Tibial nerve (tissue), 4 donors: ENCODE results near the gene ATIC. TPM values are rescaled to one million over a fixed set of nuclear protein-coding genes. Genes with fewer than 3 reads are reported as not detected.
"Not testable (repeated sequence)": the region's sequence is repeated elsewhere in the genome, so short reads cannot be mapped to it uniquely, and the experiment has no call there.

ENCODE experiments used
- DNase-seq, 2 donors: peaks; one replicate each; pipeline ENCODE4 v3.0.0-alpha.2; 2019; ENCODE audit warnings: low spot score in 2 of 2
- H3K27ac ChIP-seq, 4 donors: fragments of 200-600 bp; sonication (generic) in 3 of 4; one replicate each; pipeline ENCODE4 v1.5.1; 2017 to 2019; ENCODE audit warnings: mild to moderate bottlenecking in 1 of 4
- H3K27me3 ChIP-seq, 2 donors: fragments of 200-600 bp; sonication (generic) in 1 of 2; one replicate each; pipeline versions ENCODE4 v1.5.1 to v1.6.0; 2017 to 2019
- H3K36me3 ChIP-seq, 3 donors: fragments of 200-600 bp; sonication (generic); one replicate each; pipeline ENCODE4 v1.5.1; 2018 to 2019
- H3K4me1 ChIP-seq, 4 donors: fragments of 200-600 bp; sonication (generic) in 3 of 4; one replicate each; pipeline ENCODE4 v1.5.1; 2017 to 2019
- H3K4me3 ChIP-seq, 4 donors: fragments of 200-600 bp; sonication (generic) in 3 of 4; one replicate each; pipeline ENCODE4 v1.5.1; 2017 to 2019; ENCODE audit warnings: mild to moderate bottlenecking in 1 of 4, moderate library complexity in 1 of 4
- H3K9me3 ChIP-seq, 4 donors: fragments of 200-600 bp; sonication (generic) in 3 of 4; one replicate each; pipeline ENCODE4 v1.5.1; 2017 to 2019
- CTCF ChIP-seq, 5 experiments: fragments of 200-600 bp in 3 of 5; fragments of 450-650 bp in 2 of 5; sonication (generic) in 3 of 5; IDR thresholded peaks; one replicate each; pipeline ENCODE4 v1.5.1; 2016 to 2019; ENCODE audit warnings: antibody characterized with exemption in 5 of 5, mild to moderate bottlenecking in 3 of 5, moderate library complexity in 2 of 5
- EP300 ChIP-seq, 2 donors: sonication (generic); formaldehyde crosslinking; IDR thresholded peaks; one replicate each; pipeline ENCODE4 v1.6.1; 2017; ENCODE audit warnings: antibody characterized with exemption in 2 of 2, mild to moderate bottlenecking in 1 of 2
- POLR2A ChIP-seq, 2 donors: fragments of 450-650 bp; IDR thresholded peaks; one replicate each; pipeline ENCODE4 v1.6.1; 2017; ENCODE audit warnings: antibody characterized with exemption in 2 of 2, mild to moderate bottlenecking in 2 of 2, moderate library complexity in 2 of 2
- WGBS, 2 donors: methylation state at CpG; one replicate each; pipeline ENCODE4 v1.1.5; 2018; 5-methylcytosine and 5-hydroxymethylcytosine counted together
- total RNA-seq, 4 donors: library from RNA; depleted of rRNA; stranded (reverse); fragments of >200 nt; gene quantifications; one replicate each; pipeline ENCODE4 v1.1.0, GENCODE V29; 2016

The ATIC gene
- total RNA-seq, 4 donors from 2014 or later = 31.6 to 64.5 (median 44.9) TPM

GRCh38 chr2:215357660-215358059, 45.8 kb downstream of the ATIC start:
- TF ChIP-seq EP300 (IDR thresholded peaks at IDR 0.05) (no peak), POLR2A (IDR thresholded peaks at IDR 0.05) (no peak), CTCF (IDR thresholded peaks at IDR 0.05) (no peak)
- Histone ChIP-seq H3K4me3 (no peak overlapping the region), H3K27ac (no peak overlapping the region), H3K4me1 (no peaks in the 10 kb centered on the region), H3K36me3 (peaks cover 0 to 68% (median 0%) of the 10 kb centered on the region in 3 donors), H3K9me3 (no peaks in the 10 kb centered on the region), H3K27me3 (no peaks in the 10 kb centered on the region)
- no peak for DNase-seq
- WGBS, 2 donors = 69 to 72% methylated on average over 3 of the region's 3 CpGs

DNA sequence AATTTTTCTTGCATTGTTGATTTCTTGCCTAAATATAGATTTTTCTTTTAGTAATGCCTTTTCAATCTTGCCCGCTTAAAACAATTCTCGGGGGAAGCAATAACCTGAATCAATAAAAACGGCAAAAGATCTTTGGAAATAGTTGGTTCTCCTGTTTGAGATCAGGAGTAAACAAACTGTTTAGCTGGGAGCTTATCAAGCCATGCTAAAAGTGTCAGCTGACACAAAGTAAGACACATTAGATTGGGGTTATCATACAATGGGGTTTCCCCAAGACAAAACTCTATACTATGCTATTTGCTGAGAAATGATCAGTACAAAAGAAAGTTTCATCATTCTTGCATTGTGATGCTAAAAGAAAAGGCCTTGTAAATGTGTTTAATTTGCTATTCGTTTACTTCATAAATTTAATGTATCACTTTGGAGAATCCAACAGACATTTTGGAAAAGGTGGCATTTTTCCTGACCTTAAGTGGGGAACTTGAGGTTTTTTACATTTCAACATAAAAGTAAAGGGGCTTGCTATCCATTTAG, 46.5 kb downstream of the ATIC start:
- no peak for TF ChIP-seq EP300 (IDR thresholded peaks at IDR 0.05)
- no peak for TF ChIP-seq POLR2A (IDR thresholded peaks at IDR 0.05)
- no peak for TF ChIP-seq CTCF (IDR thresholded peaks at IDR 0.05)
- no peak for DNase-seq
- no peak overlapping the region for H3K4me3 ChIP-seq
- H3K27me3 ChIP-seq = no peaks in the 10 kb centered on the region
- H3K27ac ChIP-seq = no peak overlapping the region
- WGBS, 2 donors = 85 to 91% methylated on average over 4 of the region's 4 CpGs
- H3K36me3 ChIP-seq = peaks cover 0 to 71% (median 0%) of the 10 kb centered on the region in 3 donors
- H3K9me3 ChIP-seq = no peaks in the 10 kb centered on the region
- H3K4me1 ChIP-seq = no peaks in the 10 kb centered on the region

DNA sequence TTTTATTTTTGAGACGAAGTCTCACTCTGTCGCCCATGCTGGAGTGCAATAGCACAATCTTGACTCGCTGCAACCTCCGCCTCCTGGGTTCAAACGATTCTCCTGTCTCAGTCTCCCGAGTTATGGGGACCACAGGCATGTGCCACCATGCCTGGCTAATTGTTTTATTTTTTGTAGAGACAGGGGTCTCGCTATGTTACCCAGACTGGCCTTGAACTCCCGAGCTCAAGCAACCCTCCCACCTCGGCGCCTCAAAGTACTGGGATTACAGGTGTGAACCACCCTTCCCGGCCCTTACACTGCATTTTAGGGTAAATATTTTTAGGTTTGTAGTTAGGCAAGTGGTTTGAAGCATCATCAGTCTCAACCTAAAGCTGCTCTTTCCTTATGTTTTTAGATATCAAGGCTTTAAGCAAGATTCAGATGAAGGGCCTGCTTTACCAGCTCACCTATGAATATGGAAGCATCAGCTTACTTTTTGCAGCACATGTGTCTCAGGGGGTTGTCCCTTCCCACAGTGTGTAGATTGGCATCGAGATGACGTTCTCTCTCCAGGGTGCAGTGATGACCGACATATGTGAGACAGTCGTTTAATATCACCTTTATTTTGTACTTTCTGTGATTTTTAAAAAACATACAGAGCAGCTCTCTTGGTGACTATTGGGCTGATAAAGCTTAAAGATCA, 47.2 kb downstream of the ATIC start:
- 86 to 89% methylated on average over 15 of the region's 15 CpGs for WGBS, 2 donors
- TF ChIP-seq POLR2A (IDR thresholded peaks at IDR 0.05) = no peak
- TF ChIP-seq CTCF (IDR thresholded peaks at IDR 0.05) = no peak
- no peak for TF ChIP-seq EP300 (IDR thresholded peaks at IDR 0.05)
- Histone ChIP-seq H3K36me3 (peaks cover 0 to 73% (median 0%) of the 10 kb centered on the region in 3 donors), H3K9me3 (no peaks in the 10 kb centered on the region), H3K27me3 (no peaks in the 10 kb centered on the region), H3K4me1 (no peaks in the 10 kb centered on the region), H3K27ac (no peak overlapping the region), H3K4me3 (no peak overlapping the region)
- no peak for DNase-seq

GRCh38 chr2:215359576-215359922, 47.7 kb downstream of the ATIC start:
- peaks cover 0 to 73% (median 0%) of the 10 kb centered on the region in 3 donors for H3K36me3 ChIP-seq
- H3K9me3 ChIP-seq = no peaks in the 10 kb centered on the region
- DNase-seq = no peak
- H3K27me3 ChIP-seq = no peaks in the 10 kb centered on the region
- H3K4me1 ChIP-seq = no peaks in the 10 kb centered on the region
- H3K4me3 ChIP-seq = no peak overlapping the region
- TF ChIP-seq CTCF (IDR thresholded peaks at IDR 0.05) (no peak), EP300 (IDR thresholded peaks at IDR 0.05) (no peak), POLR2A (IDR thresholded peaks at IDR 0.05) (no peak)
- no peak overlapping the region for H3K27ac ChIP-seq
- WGBS, 2 donors = 91 to 96% methylated on average over 1 of the region's 1 CpG

DNA sequence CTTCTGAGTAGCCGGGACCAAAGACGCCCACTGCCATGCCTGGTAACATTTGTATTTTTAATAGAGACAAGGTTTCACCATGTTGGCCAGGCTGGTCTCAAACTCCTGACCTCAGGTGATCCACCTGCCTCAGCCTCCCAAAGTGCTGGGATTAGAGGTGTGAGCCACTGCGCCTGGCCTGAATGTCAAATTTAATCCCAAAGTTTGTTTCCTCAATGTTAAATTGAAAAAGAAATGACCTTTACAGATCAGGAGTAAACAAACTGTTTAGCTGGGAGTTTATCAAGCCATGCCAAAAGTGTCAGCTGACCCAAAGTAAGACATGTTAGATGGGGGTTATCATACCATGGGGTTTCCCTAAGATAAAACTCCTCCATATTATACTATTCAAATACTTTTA, 48.2 kb downstream of the ATIC start:
- not testable (repeated sequence) for H3K4me1 ChIP-seq, H3K27me3 ChIP-seq, H3K27ac ChIP-seq, H3K4me3 ChIP-seq, DNase-seq, H3K9me3 ChIP-seq
- WGBS, 2 donors = 96 to 98% methylated on average over 3 of the region's 3 CpGs
- peaks cover 0 to 74% (median 0%) of the 10 kb centered on the region in 3 donors for H3K36me3 ChIP-seq
